GM18526 (cell line): ENCODE measurements around the gene CNNM3.

Experiments used
- POLR2A ChIP-seq: IDR thresholded peaks from 3 replicates; pipeline ENCODE4 v1.6.1; 2011; ENCODE audit not compliant: insufficient read length; ENCODE audit errors: extremely low read depth

CNNM3 gene

DNA sequence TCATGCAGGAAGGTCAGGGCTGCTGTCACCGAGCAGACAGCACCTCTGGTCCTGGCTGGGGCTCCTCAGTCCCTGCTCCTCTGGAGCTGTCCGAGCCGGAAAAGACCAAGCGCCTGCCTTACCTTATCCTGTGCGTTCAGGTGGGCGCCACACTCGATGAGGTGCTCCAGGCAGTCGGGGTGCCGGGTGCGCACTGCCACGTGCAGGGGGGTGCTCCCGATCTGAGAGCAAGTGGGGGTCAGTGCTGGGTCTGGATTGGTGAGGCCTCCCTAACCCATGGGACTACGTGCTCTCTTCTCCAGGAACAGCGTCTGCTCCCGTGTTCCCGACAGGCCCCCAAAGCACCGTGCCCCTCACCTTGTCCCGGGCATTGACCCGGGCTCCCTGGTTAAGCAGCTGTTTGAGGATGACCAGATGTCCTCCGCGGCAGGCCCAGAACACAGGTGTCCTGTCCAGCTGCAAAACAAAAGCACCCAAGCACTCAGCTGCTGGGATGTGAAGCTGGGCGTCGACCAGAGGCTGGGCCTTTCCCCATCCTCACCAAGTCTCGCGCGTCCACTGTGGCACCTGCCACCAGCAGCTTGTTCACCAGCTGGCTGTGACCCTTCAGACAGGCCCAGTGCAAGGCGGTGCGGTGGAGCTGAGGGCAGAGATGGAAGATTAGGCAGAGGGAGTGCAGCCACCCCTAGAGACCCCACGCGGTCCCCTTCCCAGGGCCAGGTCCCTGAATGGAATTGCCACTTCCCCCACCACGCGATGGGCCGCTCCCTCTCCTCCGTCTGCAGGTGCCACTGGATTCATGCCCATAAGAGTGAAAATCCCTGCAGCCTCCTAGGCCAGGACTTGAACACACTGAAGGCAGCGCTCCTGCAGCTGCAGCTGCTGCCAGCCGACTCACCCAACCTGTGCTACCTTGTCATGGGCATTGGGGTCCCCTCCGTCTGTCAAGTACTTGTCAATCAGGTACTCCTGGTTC is 24.1 kb downstream of the CNNM3 start:
- TF ChIP-seq POLR2A, result no peak

DNA sequence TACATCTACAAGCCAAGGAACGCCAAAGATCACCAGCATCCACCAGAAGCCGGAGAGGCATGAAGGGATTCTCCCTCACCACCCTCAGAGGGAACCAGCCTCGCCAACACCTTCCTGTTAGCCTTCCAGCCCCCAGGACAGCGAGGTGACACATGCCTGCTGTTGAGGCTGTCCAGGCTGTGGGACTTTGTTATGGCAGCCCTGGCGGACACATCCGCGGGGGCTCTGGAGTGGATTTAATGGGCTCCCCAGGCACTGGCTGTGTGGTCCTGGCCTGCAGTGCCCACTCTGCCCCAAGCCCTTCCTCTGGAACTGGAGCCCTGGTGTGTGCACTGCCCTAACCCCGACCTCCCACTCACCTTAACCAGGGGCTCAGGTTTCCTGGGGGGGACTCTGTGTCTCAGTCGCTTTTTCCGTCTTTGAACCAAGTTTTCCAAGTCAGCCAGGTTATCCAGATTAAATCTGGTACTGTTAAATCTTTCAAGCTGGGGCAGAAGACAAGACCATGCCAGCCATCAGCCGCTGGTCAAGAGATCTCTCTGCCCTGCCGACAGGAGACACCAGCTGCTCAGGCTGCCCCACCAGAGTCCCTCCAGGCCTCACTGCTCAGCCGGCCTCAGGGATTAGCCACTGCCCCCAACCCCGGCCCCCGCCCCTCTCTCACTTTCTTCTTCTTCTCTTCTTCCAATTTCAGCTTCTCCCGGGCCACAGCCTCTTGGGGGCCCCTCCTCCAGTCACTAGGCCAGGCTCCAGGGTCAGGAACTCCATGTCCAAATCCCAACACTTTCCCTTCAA is 25.8 kb downstream of the CNNM3 start:
- TF ChIP-seq POLR2A, result no peak

DNA sequence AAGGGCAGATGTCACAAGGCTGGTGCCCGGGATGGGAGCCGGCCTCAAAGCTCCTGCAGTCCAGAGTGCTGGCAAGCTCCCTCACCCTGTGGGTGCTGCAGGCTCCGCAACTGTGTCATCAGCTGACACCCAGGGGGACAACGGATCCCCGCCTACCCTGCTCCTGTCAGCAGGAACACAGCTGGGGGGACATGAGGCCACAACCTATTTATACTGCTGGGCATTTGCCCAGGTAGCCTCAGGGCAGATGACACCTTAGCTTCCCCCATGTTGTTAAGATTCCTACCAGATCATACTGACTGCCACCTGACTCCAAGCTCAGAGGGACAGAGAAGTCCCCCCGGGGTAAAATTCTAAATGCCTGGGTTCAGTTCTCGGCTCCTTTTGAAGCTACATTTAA is 26.5 kb downstream of the CNNM3 start:
- TF ChIP-seq POLR2A, result no peak

DNA sequence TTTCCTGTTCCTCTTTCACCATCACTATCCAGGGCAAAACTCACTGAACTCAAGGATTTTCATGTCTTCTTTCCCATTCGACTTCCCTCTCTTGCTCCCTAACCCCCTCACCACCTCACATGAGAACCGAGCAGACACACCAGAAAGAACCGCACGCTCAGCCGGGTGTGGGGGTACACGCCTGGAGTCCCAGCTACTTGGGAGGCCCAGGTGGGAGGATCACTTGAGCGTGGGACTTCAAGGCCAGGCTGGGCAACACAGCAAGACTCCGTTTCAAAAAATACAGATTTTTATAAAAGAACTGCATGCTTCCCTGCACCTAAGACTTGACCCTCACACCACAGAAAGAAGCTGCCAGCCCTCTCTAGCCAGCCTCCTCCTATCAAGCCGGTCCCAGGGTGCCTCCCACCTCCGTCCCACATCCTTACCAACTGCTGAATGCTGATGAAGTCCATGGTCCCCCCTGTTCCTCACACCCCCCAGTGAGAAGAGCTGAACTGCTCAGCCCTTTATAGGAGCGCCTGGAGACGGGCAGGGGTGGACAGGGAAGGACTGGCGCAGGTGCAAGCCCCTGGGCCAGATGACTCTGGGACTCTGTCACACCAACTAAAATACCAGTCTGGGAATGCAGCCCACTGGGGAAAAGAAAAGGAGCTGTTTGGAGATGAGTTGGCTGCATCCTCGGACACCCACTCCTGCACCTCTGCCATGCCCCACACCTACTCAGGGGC is 27.6 kb downstream of the CNNM3 start, which contains the start of gene ANKRD23:
ANKRD23 (minus strand) TSS at position 484 of the 731 bp plus-strand sequence; CDS start at position 455, 29 bp downstream.
- no peak for TF ChIP-seq POLR2A

DNA sequence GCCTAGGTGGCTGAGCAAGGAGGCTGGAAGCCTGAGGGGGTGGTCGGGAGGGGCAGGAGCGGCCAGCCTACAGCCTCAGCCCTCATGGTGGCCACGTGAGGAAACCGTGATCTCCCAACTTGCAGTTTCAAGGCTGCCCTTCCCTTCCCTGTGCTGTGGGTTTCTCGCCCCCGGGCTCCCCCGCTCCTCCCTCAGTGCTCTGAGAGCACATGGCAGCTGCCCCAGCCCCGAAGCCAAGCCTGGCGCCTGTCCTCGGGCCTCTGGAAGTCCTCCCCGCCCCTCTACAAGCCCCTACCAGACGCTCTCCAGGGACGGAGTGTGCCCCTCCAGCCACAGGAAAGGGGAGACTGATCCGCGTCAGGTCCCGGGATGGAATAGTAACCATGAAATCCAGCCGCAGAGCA is 28.3 kb downstream of the CNNM3 start:
- TF ChIP-seq POLR2A, result no peak

DNA sequence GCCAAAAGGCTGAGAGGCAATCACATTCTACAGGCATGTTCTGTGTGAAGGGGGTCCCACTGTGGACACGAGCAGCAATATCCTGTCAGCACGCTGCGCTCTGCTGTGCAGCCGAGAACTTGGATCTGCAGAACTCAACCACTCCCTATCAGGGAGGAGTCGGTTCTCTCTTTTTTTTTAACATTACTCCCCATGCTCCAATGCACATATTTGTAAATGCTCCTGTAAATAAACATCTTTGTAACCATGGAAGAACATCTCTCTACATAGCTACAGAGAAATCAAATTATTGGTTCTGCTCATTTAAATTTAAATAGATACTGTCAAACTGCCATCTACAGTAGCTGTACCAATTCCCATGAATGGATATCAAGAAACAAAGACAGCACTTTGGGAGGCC is 30.8 kb downstream of the CNNM3 start:
- TF ChIP-seq POLR2A, result no peak

DNA sequence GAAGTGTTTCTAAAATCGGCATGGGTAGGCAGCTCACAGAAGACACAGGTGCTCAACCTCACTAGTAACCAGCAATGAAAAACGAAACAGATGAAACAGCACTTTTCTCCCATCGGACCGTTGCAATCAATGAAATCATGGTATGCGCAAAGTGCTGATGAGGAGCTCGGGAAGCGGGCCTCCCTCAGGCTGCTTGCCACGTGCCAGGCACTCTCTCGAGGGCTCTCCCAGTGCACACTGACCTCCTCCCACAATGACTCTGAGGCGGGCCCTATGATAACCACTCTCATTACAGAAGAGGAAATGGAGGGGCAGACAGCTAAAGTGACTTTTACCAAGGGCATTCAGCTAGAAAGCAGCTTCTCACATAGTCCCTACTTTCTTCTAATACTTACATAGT is 31.5 kb downstream of the CNNM3 start:
- TF ChIP-seq POLR2A, result no peak

DNA sequence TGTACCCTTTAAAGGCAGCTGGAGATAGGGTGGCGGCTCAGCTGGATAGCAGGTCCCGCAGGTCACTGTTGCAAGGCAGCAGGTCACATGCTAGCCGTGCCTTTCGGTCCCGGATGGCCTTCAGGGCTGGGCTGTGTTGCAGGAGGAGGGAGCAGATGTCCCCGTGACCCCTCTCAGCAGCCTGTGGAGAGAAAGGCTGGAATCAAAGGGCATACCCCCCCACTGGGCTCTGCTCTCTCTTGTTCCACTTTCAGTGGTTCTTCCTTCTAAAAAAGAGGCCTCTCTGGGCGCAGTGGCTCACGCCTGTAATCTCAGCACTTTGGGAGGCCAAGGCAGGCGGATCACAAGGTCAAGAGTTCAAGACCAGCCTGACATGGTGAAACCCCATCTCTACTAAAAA is 32.2 kb downstream of the CNNM3 start:
- no peak for TF ChIP-seq POLR2A

DNA sequence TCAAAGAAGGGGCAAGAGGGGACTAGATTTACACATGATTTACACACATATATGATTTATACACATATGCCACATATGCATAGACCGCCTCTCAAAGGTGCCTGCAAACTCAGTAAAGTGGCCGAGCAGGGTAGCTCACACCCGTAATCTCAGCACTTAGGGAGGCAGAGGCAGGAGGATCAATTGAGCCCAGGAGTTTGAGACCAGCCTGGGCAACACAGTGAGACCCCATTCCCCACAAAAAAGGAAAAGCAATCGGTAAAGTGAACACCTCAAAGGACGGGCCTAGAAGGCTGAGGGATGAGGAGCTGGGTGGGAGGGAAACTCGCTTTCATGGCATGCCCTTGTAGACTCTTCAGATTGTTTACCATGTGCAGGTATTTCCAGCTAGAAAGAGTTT is 36.6 kb downstream of the CNNM3 start:
- TF ChIP-seq POLR2A, result no peak

DNA sequence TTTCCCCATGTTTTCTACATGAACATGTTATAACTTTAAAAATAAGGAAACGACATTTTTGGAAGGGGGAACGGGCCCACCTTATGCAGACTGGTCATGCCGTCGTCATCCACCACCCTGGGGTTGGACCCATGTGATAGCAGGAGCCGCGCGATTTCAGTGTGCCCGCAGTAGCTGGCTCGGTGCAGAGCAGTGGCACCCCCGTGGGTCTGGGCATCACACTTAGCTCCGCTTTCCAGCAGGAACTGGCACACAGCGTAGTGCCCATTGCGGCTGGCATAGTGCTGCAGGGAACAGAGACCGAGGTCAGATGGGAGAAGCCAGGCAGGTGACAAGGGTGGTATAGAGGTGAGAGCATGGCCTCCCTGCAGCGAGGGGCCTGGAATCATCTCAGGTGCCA is 37.3 kb downstream of the CNNM3 start:
- no peak for TF ChIP-seq POLR2A

DNA sequence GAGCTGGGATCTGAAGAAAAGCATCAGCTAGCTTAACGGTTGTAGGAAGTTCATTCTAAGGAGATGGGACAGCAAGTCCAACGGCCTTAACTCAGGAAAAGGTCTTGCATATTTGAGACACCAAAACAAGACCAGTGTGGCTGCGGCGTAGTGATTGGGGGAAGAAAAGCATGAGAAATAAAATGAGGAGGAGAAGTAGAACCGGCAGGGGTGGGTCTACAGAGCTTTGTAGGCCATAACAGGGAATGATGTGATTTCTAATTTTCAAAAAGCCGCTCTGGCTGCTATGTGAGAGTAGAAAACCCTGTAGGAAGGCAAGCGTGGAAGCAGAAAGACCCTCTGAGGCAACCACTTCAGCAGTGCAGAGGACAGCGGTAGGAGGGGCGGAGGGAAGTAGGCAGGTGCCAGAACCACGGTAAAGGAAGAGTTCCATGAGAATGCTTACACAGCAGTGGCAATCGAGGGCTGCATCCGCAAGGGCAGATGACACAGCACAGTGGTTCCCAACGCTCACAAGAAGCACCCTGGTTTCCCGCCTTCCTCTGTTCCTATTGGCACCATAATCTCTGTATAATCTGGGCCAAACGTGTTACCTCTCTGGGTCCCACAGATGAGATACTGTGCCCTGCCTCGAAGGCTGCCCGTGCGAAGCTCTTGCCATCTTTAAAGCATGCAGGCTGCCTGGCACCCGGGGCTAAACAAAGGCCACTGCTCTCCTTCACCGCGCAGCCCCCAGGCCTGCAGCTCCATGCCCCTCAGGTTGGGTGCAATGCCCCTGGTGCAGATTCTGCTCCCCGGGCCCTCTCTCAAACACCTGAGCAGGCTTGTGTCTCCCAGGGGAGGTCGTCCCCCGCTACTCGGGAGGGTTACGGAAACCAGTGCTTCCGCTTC is 41.0 kb downstream of the CNNM3 start:
- TF ChIP-seq POLR2A, result no peak

DNA sequence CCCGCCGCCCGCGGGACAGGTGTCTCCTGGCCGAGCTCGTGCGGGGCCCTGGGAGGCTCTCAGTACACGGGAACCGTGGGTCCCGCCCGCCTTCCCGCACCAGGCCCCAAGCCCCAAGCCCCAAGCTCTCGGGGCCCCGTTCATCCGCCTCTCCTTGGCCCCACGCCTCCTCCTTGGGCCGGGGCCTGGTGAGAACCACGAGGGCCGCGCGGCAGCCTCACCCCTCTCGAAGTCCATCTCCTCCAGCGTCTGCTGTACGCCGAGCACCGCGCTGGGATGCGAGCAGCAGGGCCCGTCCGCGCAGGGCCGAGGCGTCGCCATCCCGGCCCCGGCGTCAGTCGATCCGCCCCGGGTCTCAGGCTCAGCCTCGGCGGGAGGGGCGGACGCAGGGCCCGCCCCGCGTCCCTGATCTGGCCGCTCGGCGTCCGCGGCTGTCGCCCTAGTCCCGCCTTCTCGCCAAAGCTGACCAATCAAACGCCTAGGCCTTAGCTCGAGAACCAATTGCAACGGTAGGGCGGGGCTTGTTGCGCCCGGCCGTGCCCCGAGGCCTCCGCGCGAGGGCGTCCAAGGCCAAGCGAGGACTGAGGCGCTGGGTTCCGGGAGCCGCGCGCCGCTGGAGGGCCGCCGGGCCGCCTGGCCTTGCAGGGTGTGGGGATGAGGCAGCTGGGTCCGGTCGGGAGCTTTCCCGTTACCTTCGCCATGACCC is 41.8 kb downstream of the CNNM3 start, which contains the start of gene ANKRD39:
ANKRD39 (minus strand) TSS at position 350 of the 706 bp plus-strand sequence; CDS start at position 321, 29 bp downstream.
- TF ChIP-seq POLR2A, result peak; percentile 86

DNA sequence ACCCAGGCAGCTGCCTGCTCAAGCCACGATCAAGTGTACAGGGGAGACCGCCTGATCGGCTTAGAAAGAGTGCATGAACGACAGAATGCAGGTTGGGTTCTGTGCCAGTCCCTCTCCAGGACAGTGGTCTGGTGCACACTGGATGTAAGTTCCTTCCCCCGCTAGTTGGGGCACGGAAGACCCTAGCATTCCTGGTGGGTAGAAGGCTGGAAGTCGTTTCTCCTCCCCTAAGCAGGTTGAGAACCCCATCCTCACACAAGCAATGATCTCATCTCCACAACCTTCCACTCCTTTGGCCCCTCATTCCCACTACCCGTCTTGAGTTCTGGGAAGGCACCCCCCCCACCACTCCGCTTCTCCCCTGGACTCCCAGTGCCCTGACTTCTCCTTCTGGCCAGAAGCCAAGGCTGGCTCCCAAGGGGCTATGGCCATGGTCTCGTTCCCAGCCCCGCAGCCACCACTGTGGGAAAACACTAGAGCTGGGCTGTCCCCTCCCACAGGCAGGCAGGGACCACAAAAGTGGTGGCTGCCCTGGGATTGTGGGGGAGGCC is 43.1 kb downstream of the CNNM3 start:
- TF ChIP-seq POLR2A, result no peak

DNA sequence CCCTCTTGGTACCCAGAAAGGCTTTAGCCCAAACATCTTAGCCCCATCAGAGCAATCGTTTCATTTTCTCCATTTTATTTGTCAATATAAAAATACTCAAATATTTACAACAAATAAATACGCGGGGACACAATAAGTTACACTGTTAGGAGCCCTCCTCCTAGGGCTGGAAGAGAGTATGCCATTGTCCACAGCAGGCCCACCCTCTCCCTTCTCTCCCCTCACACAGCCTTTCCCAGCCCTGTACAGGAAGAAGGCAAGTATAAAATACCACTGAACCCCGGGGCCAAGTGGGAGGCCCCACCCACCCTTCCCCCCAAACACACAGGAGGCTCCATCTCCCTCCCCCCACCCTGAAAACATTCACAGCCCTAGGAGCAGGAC is 43.6 kb downstream of the CNNM3 start:
- no peak for TF ChIP-seq POLR2A
